ENCODE measurements around the gene CENPN.

CENPN gene

GRCh38 chr16:81077076-81077940, 70.3 kb downstream of the CENPN start, which contains the start of gene C16orf46:
Gene C16orf46 (minus strand): TSS chr16:81077238. CDS start chr16:81063955, 13,283 bp downstream.
- DNase-seq (ENCODE audit: low spot score) = peak; percentile 96

GRCh38 chr16:81080233-81080632, 73.2 kb downstream of the CENPN start:
- no peak for DNase-seq (ENCODE audit: low spot score)

- no peak for DNase-seq (ENCODE audit: low spot score)
Observed at GRCh38 chr16:81081014-81081413, 74.0 kb downstream of the CENPN start.
